H9 (cell line): ENCODE results near the gene GPX7. TPM values are rescaled to one million over a fixed set of nuclear protein-coding genes. Genes with fewer than 3 reads are reported as not detected.

Source experiments
- DNase-seq: peaks from one replicate; pipeline ENCODE4 v3.0.0-alpha.2; 2017
- H2AFZ ChIP-seq: one replicate; pipeline ENCODE4 v1.6.1; 2013; ENCODE audit warnings: mild to moderate bottlenecking, low read length, control low read depth, moderate library complexity
- H2AK5ac ChIP-seq: 2 replicates; pipeline ENCODE4 v1.6.1; 2013; ENCODE audit warnings: low read length, control low read depth, mixed read lengths; ENCODE audit not compliant: insufficient read length
- H2BK120ac ChIP-seq: one replicate; pipeline ENCODE4 v1.6.1; 2013; ENCODE audit warnings: low read depth, mild to moderate bottlenecking, low read length, control low read depth, inconsistent platforms; ENCODE audit not compliant: poor library complexity, severe bottlenecking
- H2BK12ac ChIP-seq: 2 replicates; pipeline ENCODE4 v1.6.1; 2013; ENCODE audit warnings: low read length, control low read depth, mixed read lengths, low read depth; ENCODE audit not compliant: insufficient read length
- H2BK15ac ChIP-seq: 2 replicates; pipeline ENCODE4 v1.6.1; 2013; ENCODE audit warnings: low read depth, low read length, control low read depth
- H2BK20ac ChIP-seq: one replicate; pipeline ENCODE4 v1.6.1; 2013; ENCODE audit warnings: low read depth, mild to moderate bottlenecking, low read length, control low read depth, inconsistent platforms; ENCODE audit not compliant: poor library complexity, severe bottlenecking
- H2BK5ac ChIP-seq: 2 replicates; pipeline ENCODE4 v1.6.1; 2013; ENCODE audit warnings: low read length, control low read depth, mixed read lengths; ENCODE audit not compliant: insufficient read length
- H3K14ac ChIP-seq: 2 replicates; pipeline ENCODE4 v1.6.1; 2013; ENCODE audit warnings: low read length, control low read depth; ENCODE audit not compliant: insufficient read depth
- H3K18ac ChIP-seq: 2 replicates; pipeline ENCODE4 v1.6.1; 2013; ENCODE audit warnings: low read depth, mild to moderate bottlenecking, mixed read lengths, low read length, control low read depth; ENCODE audit not compliant: insufficient read length
- H3K23ac ChIP-seq: 2 replicates; pipeline ENCODE4 v1.6.1; 2013; ENCODE audit warnings: low read length, control low read depth, mixed read lengths, low read depth; ENCODE audit not compliant: insufficient read length
- H3K23me2 ChIP-seq: 2 replicates; pipeline ENCODE4 v1.6.1; 2013; ENCODE audit warnings: low read depth, mild to moderate bottlenecking, mixed read lengths, low read length, control low read depth; ENCODE audit not compliant: insufficient read length, poor library complexity, severe bottlenecking
- H3K27ac ChIP-seq: 2 replicates; pipeline ENCODE4 v1.5.1; 2013; ENCODE audit warnings: low read length, control low read depth, mixed read lengths, low read depth; ENCODE audit not compliant: insufficient read length
- H3K27me3 ChIP-seq: 2 replicates; pipeline ENCODE4 v1.6.1; 2013; ENCODE audit warnings: low read length, control low read depth, inconsistent platforms; ENCODE audit not compliant: insufficient read depth
- H3K4ac ChIP-seq: 2 replicates; pipeline ENCODE4 v1.6.1; 2013; ENCODE audit warnings: low read depth, mild to moderate bottlenecking, control low read depth, inconsistent platforms, low read length, moderate library complexity
- H3K4me1 ChIP-seq: 2 replicates; pipeline ENCODE4 v1.6.1; 2013; ENCODE audit warnings: low read length, control low read depth, inconsistent platforms; ENCODE audit not compliant: insufficient read depth
- H3K4me2 ChIP-seq: 2 replicates; pipeline ENCODE4 v1.6.1; 2013; ENCODE audit warnings: low read length, control low read depth, mixed read lengths; ENCODE audit not compliant: insufficient read length, insufficient read depth
- H3K56ac ChIP-seq: 2 replicates; pipeline ENCODE4 v1.6.1; 2013; ENCODE audit warnings: low read depth, mild to moderate bottlenecking, mixed read lengths, low read length, control low read depth; ENCODE audit not compliant: insufficient read length
- H3K79me1 ChIP-seq: 2 replicates; pipeline ENCODE4 v1.6.1; 2013; ENCODE audit warnings: low read depth, mild to moderate bottlenecking, moderate library complexity, low read length, control low read depth, inconsistent platforms; ENCODE audit not compliant: insufficient read depth, poor library complexity, severe bottlenecking
- H3K79me2 ChIP-seq: 2 replicates; pipeline ENCODE4 v1.6.1; 2013; ENCODE audit warnings: low read length, control low read depth, inconsistent platforms; ENCODE audit not compliant: insufficient read depth
- H3K9ac ChIP-seq: 2 replicates; pipeline ENCODE4 v1.6.1; 2013; ENCODE audit warnings: low read length, control low read depth, mixed read lengths; ENCODE audit not compliant: insufficient read length; ENCODE audit errors: extremely low read depth
- H3K9me3 ChIP-seq: one replicate; pipeline ENCODE4 v1.6.1; 2013; ENCODE audit warnings: low read depth, low read length, inconsistent platforms; ENCODE audit not compliant: control insufficient read depth
- H3T11ph ChIP-seq: one replicate; pipeline ENCODE4 v1.6.1; 2013; ENCODE audit warnings: mild to moderate bottlenecking, low read length, control low read depth, inconsistent platforms
- H4K20me1 ChIP-seq: one replicate; pipeline ENCODE4 v1.6.1; 2013; ENCODE audit not compliant: control insufficient read depth, insufficient read length, insufficient read depth
- H4K5ac ChIP-seq: 2 replicates; pipeline ENCODE4 v1.6.1; 2013; ENCODE audit warnings: low read depth, mild to moderate bottlenecking, mixed read lengths, low read length, control low read depth; ENCODE audit not compliant: insufficient read length
- H4K8ac ChIP-seq: replicated peaks from 2 replicates; pipeline ENCODE4 v1.6.1; 2013; ENCODE audit warnings: low read length, control low read depth, mixed read lengths, low read depth; ENCODE audit not compliant: insufficient read length
- H4K91ac ChIP-seq: 2 replicates; pipeline ENCODE4 v1.6.1; 2013; ENCODE audit warnings: low read depth, mild to moderate bottlenecking, moderate library complexity, mixed read lengths, low read length, control low read depth; ENCODE audit not compliant: insufficient read length
- H3K27ac Mint-ChIP-seq, 3 experiments: 2 replicates in 2 of 3; 3 replicates in 1 of 3; pipeline ENCODE4 v1.8.0; 2020 to 2021; ENCODE audit warnings: mixed read lengths in 3 of 3, mild to moderate bottlenecking in 1 of 3, moderate library complexity in 1 of 3
- H3K27me3 Mint-ChIP-seq: 2 replicates; pipeline ENCODE4 v1.8.0; 2021; ENCODE audit warnings: low read depth, mild to moderate bottlenecking, moderate library complexity, mixed read lengths
- H3K36me3 Mint-ChIP-seq, 3 experiments: 2 replicates in 2 of 3; 3 replicates in 1 of 3; pipeline ENCODE4 v1.8.0; 2020 to 2021; ENCODE audit warnings: low read depth in 3 of 3, mixed read lengths in 3 of 3; ENCODE audit not compliant: insufficient read depth in 1 of 3
- H3K4me1 Mint-ChIP-seq, 2 experiments: 2 replicates each; pipeline ENCODE4 v1.8.0; 2020; ENCODE audit warnings: mixed read lengths in 2 of 2
- H3K4me3 Mint-ChIP-seq, 2 experiments: 2 replicates in 1 of 2; 3 replicates in 1 of 2; pipeline ENCODE4 v1.8.0; 2020 to 2021; ENCODE audit warnings: mild to moderate bottlenecking in 2 of 2, mixed read lengths in 2 of 2, moderate library complexity in 1 of 2
- H3K9me3 Mint-ChIP-seq, 2 experiments: 2 replicates in 1 of 2; 3 replicates in 1 of 2; pipeline ENCODE4 v1.8.0; 2020; ENCODE audit warnings: mild to moderate bottlenecking in 2 of 2, mixed read lengths in 2 of 2, moderate library complexity in 1 of 2
- CTCF ChIP-seq: fragments of 200-600 bp; sonication (generic); conservative IDR thresholded peaks from 3 replicates; pipeline ENCODE4 v1.8.0; 2021; ENCODE audit warnings: antibody characterized with exemption, mild to moderate bottlenecking
- WGBS: extraction: QIAGEN DNeasy Blood & Tissue Kit; methylation state at CpG from one replicate; pipeline ENCODE4 v1.1.7; 2013; ENCODE audit warnings: missing lambda C conversion rate, low lambda C conversion rate, mixed read lengths; ENCODE audit not compliant: insufficient read length; ENCODE audit errors: extremely low coverage; 5-methylcytosine and 5-hydroxymethylcytosine counted together
- total RNA-seq: library from RNA; stranded (reverse); gene quantifications from 2 replicates; pipeline ENCODE4 v1.2.1, GENCODE V29; 2021

The GPX7 gene
- total RNA-seq, 1 experiment from 2014 or later, result 12.1 TPM

GRCh38 chr1:52585474-52585873 is 16.7 kb upstream of the GPX7 start:
- no peak overlapping the region for H3K4me3 Mint-ChIP-seq
- Histone ChIP-seq H3K23ac (no peak overlapping the region), H2BK15ac (no peak overlapping the region), H3K27ac (no peak overlapping the region), H2BK12ac (no peak overlapping the region), H2BK20ac (no peak overlapping the region), H3K4ac (no peak overlapping the region), H4K20me1 (no peaks in the 10 kb centered on the region), H3K79me1 (no peaks in the 10 kb centered on the region), H3K23me2 (no peaks in the 10 kb centered on the region), H3K27me3 (no peaks in the 10 kb centered on the region), H2BK5ac (no peak overlapping the region), H2AK5ac (no peak overlapping the region), H3K9ac (no peak overlapping the region), H3K79me2 (no peaks in the 10 kb centered on the region), H3K56ac (no peak overlapping the region), H3K14ac (no peak overlapping the region), H2BK120ac (no peak overlapping the region), H4K5ac (no peak overlapping the region), H3K18ac (no peak overlapping the region), H3T11ph (no peak overlapping the region), H2AFZ (no peak overlapping the region), H4K91ac (no peak overlapping the region), H3K4me2 (no peak overlapping the region), H4K8ac (no peak overlapping the region), H3K4me1 (no peaks in the 10 kb centered on the region), H3K9me3 (no peaks in the 10 kb centered on the region)
- no peaks in the 10 kb centered on the region for H3K9me3 Mint-ChIP-seq
- no peak overlapping the region for H3K27ac Mint-ChIP-seq
- no CpG with 5 or more reads among the region's 1 CpG for WGBS
- peaks cover 17 to 26% of the 10 kb centered on the region in 2 experiments for H3K4me1 Mint-ChIP-seq
- TF ChIP-seq CTCF, result no peak
- no peaks in the 10 kb centered on the region for H3K36me3 Mint-ChIP-seq
- no peak for DNase-seq
- H3K27me3 Mint-ChIP-seq, result no peaks in the 10 kb centered on the region
